Measurements from ENCODE around the gene DCAF8L2.
"Not testable (repeated sequence)": the region's sequence is repeated elsewhere in the genome, so short reads cannot be mapped to it uniquely, and the experiment has no call there.

The DCAF8L2 gene

GRCh38 chrX:27671234-27671633 is 81.1 kb downstream of the DCAF8L2 start:
- H3K4me3 ChIP-seq (ENCODE audit: low read length in 2 of 2), result no peak overlapping the region
- no peaks in the 10 kb centered on the region for H3K9me3 ChIP-seq (ENCODE audit: control insufficient read depth in 2 of 2, low read length in 2 of 2)
- H3K27ac ChIP-seq (ENCODE audit: low read depth in 2 of 2, low read length in 2 of 2), result no peak overlapping the region
- H3K36me3 ChIP-seq (ENCODE audit: control insufficient read depth in 2 of 2, insufficient read depth in 2 of 2, low read length in 2 of 2), result no peaks in the 10 kb centered on the region
- H3K9ac ChIP-seq (ENCODE audit: low read depth in 1 of 2, low read length in 2 of 2), result no peak overlapping the region
- no peaks in the 10 kb centered on the region for H3K4me1 ChIP-seq (ENCODE audit: control insufficient read depth in 2 of 2, insufficient read depth in 2 of 2, low read length in 2 of 2)
- H3K27me3 ChIP-seq (ENCODE audit: control insufficient read depth in 2 of 2, insufficient read depth in 2 of 2, low read length in 2 of 2), result no peaks in the 10 kb centered on the region

GRCh38 chrX:27674491-27674890 is 84.3 kb downstream of the DCAF8L2 start:
- Histone ChIP-seq H3K36me3 (ENCODE audit: control insufficient read depth in 2 of 2, insufficient read depth in 2 of 2, low read length in 2 of 2) (no peaks in the 10 kb centered on the region), H3K27ac (ENCODE audit: low read depth in 2 of 2, low read length in 2 of 2) (no peak overlapping the region), H3K9me3 (ENCODE audit: control insufficient read depth in 2 of 2, low read length in 2 of 2) (no peaks in the 10 kb centered on the region), H3K4me1 (ENCODE audit: control insufficient read depth in 2 of 2, insufficient read depth in 2 of 2, low read length in 2 of 2) (no peaks in the 10 kb centered on the region), H3K4me3 (ENCODE audit: low read length in 2 of 2) (no peak overlapping the region), H3K9ac (ENCODE audit: low read depth in 1 of 2, low read length in 2 of 2) (no peak overlapping the region), H3K27me3 (ENCODE audit: control insufficient read depth in 2 of 2, insufficient read depth in 2 of 2, low read length in 2 of 2) (no peaks in the 10 kb centered on the region)

GRCh38 chrX:27675493-27675892 is 85.3 kb downstream of the DCAF8L2 start:
- Histone ChIP-seq H3K36me3 (ENCODE audit: control insufficient read depth in 2 of 2, insufficient read depth in 2 of 2, low read length in 2 of 2) (no peaks in the 10 kb centered on the region), H3K4me1 (ENCODE audit: control insufficient read depth in 2 of 2, insufficient read depth in 2 of 2, low read length in 2 of 2) (no peaks in the 10 kb centered on the region), H3K9ac (ENCODE audit: low read depth in 1 of 2, low read length in 2 of 2) (no peak overlapping the region), H3K27ac (ENCODE audit: low read depth in 2 of 2, low read length in 2 of 2) (no peak overlapping the region), H3K9me3 (ENCODE audit: control insufficient read depth in 2 of 2, low read length in 2 of 2) (no peaks in the 10 kb centered on the region), H3K27me3 (ENCODE audit: control insufficient read depth in 2 of 2, insufficient read depth in 2 of 2, low read length in 2 of 2) (no peaks in the 10 kb centered on the region), H3K4me3 (ENCODE audit: low read length in 2 of 2) (no peak overlapping the region)

- Histone ChIP-seq H3K9ac (ENCODE audit: low read depth in 1 of 2, low read length in 2 of 2) (no peak overlapping the region), H3K27ac (ENCODE audit: low read depth in 2 of 2, low read length in 2 of 2) (no peak overlapping the region), H3K36me3 (ENCODE audit: control insufficient read depth in 2 of 2, insufficient read depth in 2 of 2, low read length in 2 of 2) (no peaks in the 10 kb centered on the region), H3K9me3 (ENCODE audit: control insufficient read depth in 2 of 2, low read length in 2 of 2) (no peaks in the 10 kb centered on the region), H3K27me3 (ENCODE audit: control insufficient read depth in 2 of 2, insufficient read depth in 2 of 2, low read length in 2 of 2) (no peaks in the 10 kb centered on the region), H3K4me3 (ENCODE audit: low read length in 2 of 2) (no peak overlapping the region), H3K4me1 (ENCODE audit: control insufficient read depth in 2 of 2, insufficient read depth in 2 of 2, low read length in 2 of 2) (no peaks in the 10 kb centered on the region)
Measured at GRCh38 chrX:27679281-27679680, 89.1 kb downstream of the DCAF8L2 start.

GRCh38 chrX:27680726-27681125 is 90.6 kb downstream of the DCAF8L2 start:
- H3K4me1 ChIP-seq (ENCODE audit: control insufficient read depth in 2 of 2, insufficient read depth in 2 of 2, low read length in 2 of 2), result no peaks in the 10 kb centered on the region
- no peak overlapping the region for H3K4me3 ChIP-seq (ENCODE audit: low read length in 2 of 2)
- no peaks in the 10 kb centered on the region for H3K9me3 ChIP-seq (ENCODE audit: control insufficient read depth in 2 of 2, low read length in 2 of 2)
- H3K36me3 ChIP-seq (ENCODE audit: control insufficient read depth in 2 of 2, insufficient read depth in 2 of 2, low read length in 2 of 2), result no peaks in the 10 kb centered on the region
- no peaks in the 10 kb centered on the region for H3K27me3 ChIP-seq (ENCODE audit: control insufficient read depth in 2 of 2, insufficient read depth in 2 of 2, low read length in 2 of 2)
- H3K9ac ChIP-seq (ENCODE audit: low read depth in 1 of 2, low read length in 2 of 2), result no peak overlapping the region
- H3K27ac ChIP-seq (ENCODE audit: low read depth in 2 of 2, low read length in 2 of 2), result no peak overlapping the region

- not testable (repeated sequence) for H3K4me1 ChIP-seq (ENCODE audit: control insufficient read depth in 2 of 2, insufficient read depth in 2 of 2, low read length in 2 of 2); H3K36me3 ChIP-seq (ENCODE audit: control insufficient read depth in 2 of 2, insufficient read depth in 2 of 2, low read length in 2 of 2); H3K27me3 ChIP-seq (ENCODE audit: control insufficient read depth in 2 of 2, insufficient read depth in 2 of 2, low read length in 2 of 2); H3K9me3 ChIP-seq (ENCODE audit: control insufficient read depth in 2 of 2, low read length in 2 of 2); H3K4me3 ChIP-seq (ENCODE audit: low read length in 2 of 2); H3K27ac ChIP-seq (ENCODE audit: low read depth in 2 of 2, low read length in 2 of 2); H3K9ac ChIP-seq (ENCODE audit: low read depth in 1 of 2, low read length in 2 of 2)
Measured at GRCh38 chrX:27683566-27684208, 93.5 kb downstream of the DCAF8L2 start.

- H3K27me3 ChIP-seq (ENCODE audit: control insufficient read depth in 2 of 2, insufficient read depth in 2 of 2, low read length in 2 of 2), result no peaks in the 10 kb centered on the region
- H3K4me3 ChIP-seq (ENCODE audit: low read length in 2 of 2), result no peak overlapping the region
- H3K9me3 ChIP-seq (ENCODE audit: control insufficient read depth in 2 of 2, low read length in 2 of 2), result no peaks in the 10 kb centered on the region
- H3K27ac ChIP-seq (ENCODE audit: low read depth in 2 of 2, low read length in 2 of 2), result no peak overlapping the region
- no peaks in the 10 kb centered on the region for H3K4me1 ChIP-seq (ENCODE audit: control insufficient read depth in 2 of 2, insufficient read depth in 2 of 2, low read length in 2 of 2)
- H3K36me3 ChIP-seq (ENCODE audit: control insufficient read depth in 2 of 2, insufficient read depth in 2 of 2, low read length in 2 of 2), result no peaks in the 10 kb centered on the region
- no peak overlapping the region for H3K9ac ChIP-seq (ENCODE audit: low read depth in 1 of 2, low read length in 2 of 2)
Measured at GRCh38 chrX:27694667-27695066, 104.5 kb downstream of the DCAF8L2 start.

GRCh38 chrX:27706526-27706925 is 116.4 kb downstream of the DCAF8L2 start:
- H3K27ac ChIP-seq (ENCODE audit: low read depth in 2 of 2, low read length in 2 of 2), result no peak overlapping the region
- no peaks in the 10 kb centered on the region for H3K27me3 ChIP-seq (ENCODE audit: control insufficient read depth in 2 of 2, insufficient read depth in 2 of 2, low read length in 2 of 2)
- no peaks in the 10 kb centered on the region for H3K36me3 ChIP-seq (ENCODE audit: control insufficient read depth in 2 of 2, insufficient read depth in 2 of 2, low read length in 2 of 2)
- H3K4me1 ChIP-seq (ENCODE audit: control insufficient read depth in 2 of 2, insufficient read depth in 2 of 2, low read length in 2 of 2), result no peaks in the 10 kb centered on the region
- H3K9me3 ChIP-seq (ENCODE audit: control insufficient read depth in 2 of 2, low read length in 2 of 2), result no peaks in the 10 kb centered on the region
- H3K9ac ChIP-seq (ENCODE audit: low read depth in 1 of 2, low read length in 2 of 2), result no peak overlapping the region
- no peak overlapping the region for H3K4me3 ChIP-seq (ENCODE audit: low read length in 2 of 2)

GRCh38 chrX:27715610-27716009 is 125.5 kb downstream of the DCAF8L2 start:
- Histone ChIP-seq H3K9me3 (ENCODE audit: control insufficient read depth in 2 of 2, low read length in 2 of 2) (no peaks in the 10 kb centered on the region), H3K4me3 (ENCODE audit: low read length in 2 of 2) (no peak overlapping the region), H3K27me3 (ENCODE audit: control insufficient read depth in 2 of 2, insufficient read depth in 2 of 2, low read length in 2 of 2) (no peaks in the 10 kb centered on the region), H3K9ac (ENCODE audit: low read depth in 1 of 2, low read length in 2 of 2) (no peak overlapping the region), H3K36me3 (ENCODE audit: control insufficient read depth in 2 of 2, insufficient read depth in 2 of 2, low read length in 2 of 2) (no peaks in the 10 kb centered on the region), H3K27ac (ENCODE audit: low read depth in 2 of 2, low read length in 2 of 2) (no peak overlapping the region), H3K4me1 (ENCODE audit: control insufficient read depth in 2 of 2, insufficient read depth in 2 of 2, low read length in 2 of 2) (no peaks in the 10 kb centered on the region)

- no peaks in the 10 kb centered on the region for H3K27me3 ChIP-seq (ENCODE audit: control insufficient read depth in 2 of 2, insufficient read depth in 2 of 2, low read length in 2 of 2)
Measured at GRCh38 chrX:27728291-27728690, 138.1 kb downstream of the DCAF8L2 start.

GRCh38 chrX:27731962-27732361 is 141.8 kb downstream of the DCAF8L2 start:
- Histone ChIP-seq H3K4me1 (ENCODE audit: control insufficient read depth in 2 of 2, insufficient read depth in 2 of 2, low read length in 2 of 2) (no peaks in the 10 kb centered on the region), H3K9ac (ENCODE audit: low read depth in 1 of 2, low read length in 2 of 2) (no peak overlapping the region), H3K36me3 (ENCODE audit: control insufficient read depth in 2 of 2, insufficient read depth in 2 of 2, low read length in 2 of 2) (no peaks in the 10 kb centered on the region), H3K27ac (ENCODE audit: low read depth in 2 of 2, low read length in 2 of 2) (no peak overlapping the region), H3K9me3 (ENCODE audit: control insufficient read depth in 2 of 2, low read length in 2 of 2) (no peaks in the 10 kb centered on the region), H3K4me3 (ENCODE audit: low read length in 2 of 2) (no peak overlapping the region), H3K27me3 (ENCODE audit: control insufficient read depth in 2 of 2, insufficient read depth in 2 of 2, low read length in 2 of 2) (no peaks in the 10 kb centered on the region)

More at GRCh38 chrX:27728291-27728690, 138.1 kb downstream of the DCAF8L2 start:
- Histone ChIP-seq H3K9me3 (ENCODE audit: control insufficient read depth in 2 of 2, low read length in 2 of 2) (no peaks in the 10 kb centered on the region), H3K9ac (ENCODE audit: low read depth in 1 of 2, low read length in 2 of 2) (no peak overlapping the region), H3K36me3 (ENCODE audit: control insufficient read depth in 2 of 2, insufficient read depth in 2 of 2, low read length in 2 of 2) (no peaks in the 10 kb centered on the region), H3K4me3 (ENCODE audit: low read length in 2 of 2) (no peak overlapping the region), H3K27ac (ENCODE audit: low read depth in 2 of 2, low read length in 2 of 2) (no peak overlapping the region), H3K4me1 (ENCODE audit: control insufficient read depth in 2 of 2, insufficient read depth in 2 of 2, low read length in 2 of 2) (no peaks in the 10 kb centered on the region)

Data from mucosa of rectum (tissue), 2 donors.